Tibial nerve (tissue), 4 donors: ENCODE results near the gene L3MBTL2. TPM values are rescaled to one million over a fixed set of nuclear protein-coding genes. Genes with fewer than 3 reads are reported as not detected.

ENCODE experiments used
- DNase-seq, 2 donors: peaks; one replicate each; pipeline ENCODE4 v3.0.0-alpha.2; 2019; ENCODE audit warnings: low spot score in 2 of 2
- H3K27ac ChIP-seq, 4 donors: fragments of 200-600 bp; sonication (generic) in 3 of 4; one replicate each; pipeline ENCODE4 v1.5.1; 2017 to 2019; ENCODE audit warnings: mild to moderate bottlenecking in 1 of 4
- H3K27me3 ChIP-seq, 2 donors: fragments of 200-600 bp; sonication (generic) in 1 of 2; one replicate each; pipeline versions ENCODE4 v1.5.1 to v1.6.0; 2017 to 2019
- H3K36me3 ChIP-seq, 3 donors: fragments of 200-600 bp; sonication (generic); one replicate each; pipeline ENCODE4 v1.5.1; 2018 to 2019
- H3K4me1 ChIP-seq, 4 donors: fragments of 200-600 bp; sonication (generic) in 3 of 4; one replicate each; pipeline ENCODE4 v1.5.1; 2017 to 2019
- H3K4me3 ChIP-seq, 4 donors: fragments of 200-600 bp; sonication (generic) in 3 of 4; one replicate each; pipeline ENCODE4 v1.5.1; 2017 to 2019; ENCODE audit warnings: mild to moderate bottlenecking in 1 of 4, moderate library complexity in 1 of 4
- H3K9me3 ChIP-seq, 4 donors: fragments of 200-600 bp; sonication (generic) in 3 of 4; one replicate each; pipeline ENCODE4 v1.5.1; 2017 to 2019
- CTCF ChIP-seq, 5 experiments: fragments of 200-600 bp in 3 of 5; fragments of 450-650 bp in 2 of 5; sonication (generic) in 3 of 5; IDR thresholded peaks; one replicate each; pipeline ENCODE4 v1.5.1; 2016 to 2019; ENCODE audit warnings: antibody characterized with exemption in 5 of 5, mild to moderate bottlenecking in 3 of 5, moderate library complexity in 2 of 5
- EP300 ChIP-seq, 2 donors: sonication (generic); formaldehyde crosslinking; IDR thresholded peaks; one replicate each; pipeline ENCODE4 v1.6.1; 2017; ENCODE audit warnings: antibody characterized with exemption in 2 of 2, mild to moderate bottlenecking in 1 of 2
- POLR2A ChIP-seq, 2 donors: fragments of 450-650 bp; IDR thresholded peaks; one replicate each; pipeline ENCODE4 v1.6.1; 2017; ENCODE audit warnings: antibody characterized with exemption in 2 of 2, mild to moderate bottlenecking in 2 of 2, moderate library complexity in 2 of 2
- WGBS, 2 donors: methylation state at CpG; one replicate each; pipeline ENCODE4 v1.1.5; 2018; 5-methylcytosine and 5-hydroxymethylcytosine counted together
- total RNA-seq, 4 donors: library from RNA; depleted of rRNA; stranded (reverse); fragments of >200 nt; gene quantifications; one replicate each; pipeline ENCODE4 v1.1.0, GENCODE V29; 2016

The L3MBTL2 gene
- total RNA-seq, 4 donors from 2014 or later: 21.2 to 27.4 (median 24.3) TPM

GRCh38 chr22:41249442-41249841 is 44.3 kb downstream of the L3MBTL2 start:
- 95 to 96% methylated on average over 8 to 12 of the region's 14 CpGs for WGBS, 2 donors
- Histone ChIP-seq H3K36me3 (peaks cover 5 to 99% (median 46%) of the 10 kb centered on the region in 3 donors), H3K4me3 (no peak overlapping the region), H3K4me1 (no peaks in the 10 kb centered on the region), H3K27me3 (no peaks in the 10 kb centered on the region), H3K27ac (no peak overlapping the region), H3K9me3 (no peaks in the 10 kb centered on the region)
- DNase-seq: no peak
- TF ChIP-seq POLR2A (IDR thresholded peaks at IDR 0.05): no peak
- no peak for TF ChIP-seq EP300 (IDR thresholded peaks at IDR 0.05)

- no peaks in the 10 kb centered on the region for H3K9me3 ChIP-seq
- no peak for DNase-seq
- no peak overlapping the region for H3K27ac ChIP-seq
- no peaks in the 10 kb centered on the region for H3K27me3 ChIP-seq
- H3K36me3 ChIP-seq: peaks cover 5 to 99% (median 46%) of the 10 kb centered on the region in 3 donors
- no peaks in the 10 kb centered on the region for H3K4me1 ChIP-seq
- no peak overlapping the region for H3K4me3 ChIP-seq
- WGBS, 2 donors: 94% methylated on average over 12 of the region's 12 CpGs
- TF ChIP-seq EP300 (IDR thresholded peaks at IDR 0.05): no peak
- no peak for TF ChIP-seq CTCF (IDR thresholded peaks at IDR 0.05)
- TF ChIP-seq POLR2A (IDR thresholded peaks at IDR 0.05): no peak
These were observed 45.0 kb downstream of the L3MBTL2 start for GRCh38 chr22:41250127-41250526.

GRCh38 chr22:41252365-41252764 is 47.3 kb downstream of the L3MBTL2 start:
- no peaks in the 10 kb centered on the region for H3K27me3 ChIP-seq
- no peak for TF ChIP-seq EP300 (IDR thresholded peaks at IDR 0.05)
- TF ChIP-seq POLR2A (IDR thresholded peaks at IDR 0.05): no peak
- no peak for TF ChIP-seq CTCF (IDR thresholded peaks at IDR 0.05)
- H3K4me1 ChIP-seq: no peaks in the 10 kb centered on the region
- H3K9me3 ChIP-seq: no peaks in the 10 kb centered on the region
- WGBS, 2 donors: 89 to 93% methylated on average over 8 of the region's 8 CpGs
- peaks cover 5 to 100% (median 47%) of the 10 kb centered on the region in 3 donors for H3K36me3 ChIP-seq
- H3K4me3 ChIP-seq: no peak overlapping the region
- no peak overlapping the region for H3K27ac ChIP-seq
- DNase-seq: no peak

GRCh38 chr22:41254230-41254629 is 49.1 kb downstream of the L3MBTL2 start:
- WGBS, 2 donors: 89 to 92% methylated on average over 7 of the region's 7 CpGs
- Histone ChIP-seq H3K27me3 (no peaks in the 10 kb centered on the region), H3K27ac (no peak overlapping the region), H3K4me3 (no peak overlapping the region), H3K4me1 (no peaks in the 10 kb centered on the region), H3K9me3 (no peaks in the 10 kb centered on the region), H3K36me3 (peaks cover 5 to 100% (median 33%) of the 10 kb centered on the region in 3 donors)
- DNase-seq: no peak
- TF ChIP-seq EP300 (IDR thresholded peaks at IDR 0.05): no peak
- TF ChIP-seq POLR2A (IDR thresholded peaks at IDR 0.05): no peak
- no peak for TF ChIP-seq CTCF (IDR thresholded peaks at IDR 0.05)

- 72 to 75% methylated on average over 12 to 20 of the region's 20 CpGs for WGBS, 2 donors
- peak overlapping the region in 1 of 4 donors; percentile 9 for H3K27ac ChIP-seq
- peaks cover 5 to 100% (median 14%) of the 10 kb centered on the region in 3 donors for H3K36me3 ChIP-seq
These were observed 51.4 kb downstream of the L3MBTL2 start for GRCh38 chr22:41256254-41257253.

More at GRCh38 chr22:41256254-41257253, 51.4 kb downstream of the L3MBTL2 start:
- no peak for TF ChIP-seq CTCF (IDR thresholded peaks at IDR 0.05)
- no peak for TF ChIP-seq POLR2A (IDR thresholded peaks at IDR 0.05)
- TF ChIP-seq EP300 (IDR thresholded peaks at IDR 0.05): no peak
- no peaks in the 10 kb centered on the region for H3K27me3 ChIP-seq
- no peaks in the 10 kb centered on the region for H3K9me3 ChIP-seq
- H3K4me3 ChIP-seq: no peak overlapping the region
- DNase-seq: no peak
- no peaks in the 10 kb centered on the region for H3K4me1 ChIP-seq
